Stimulated activated CD4-positive, alpha-beta T cell treated with anti-CD3 and anti-CD28 coated beads, TNF-alpha, amount 100 ng/mL, for 1 hour (primary cell): ENCODE measurements around the gene FHOD1.

Source experiments
- DNase-seq, 3 donors: peaks; one replicate each; pipeline ENCODE4 v3.0.0-alpha.2; 2020; ENCODE audit warnings: low read depth in 3 of 3, low spot score in 1 of 3

Gene FHOD1

GRCh38 chr16:67209565-67209964 is 37.7 kb downstream of the FHOD1 start:
- no peak for DNase-seq

GRCh38 chr16:67208154-67208896 is 39.0 kb downstream of the FHOD1 start:
- no peak for DNase-seq

GRCh38 chr16:67207249-67208091 is 39.8 kb downstream of the FHOD1 start:
- no peak for DNase-seq

GRCh38 chr16:67206838-67207248 is 40.4 kb downstream of the FHOD1 start:
- no peak for DNase-seq

GRCh38 chr16:67206129-67206837 is 41.0 kb downstream of the FHOD1 start:
- DNase-seq, result no peak

GRCh38 chr16:67204076-67204475 is 43.2 kb downstream of the FHOD1 start:
- DNase-seq, result no peak

GRCh38 chr16:67202956-67203493 is 44.3 kb downstream of the FHOD1 start:
- DNase-seq, result no peak

GRCh38 chr16:67202426-67202825 is 44.9 kb downstream of the FHOD1 start:
- DNase-seq, result no peak

- no peak for DNase-seq
These were observed 45.6 kb downstream of the FHOD1 start for GRCh38 chr16:67201411-67202345.

- DNase-seq, result no peak
These were observed 46.8 kb downstream of the FHOD1 start for GRCh38 chr16:67200491-67200890.

GRCh38 chr16:67199808-67200198 is 47.5 kb downstream of the FHOD1 start:
- DNase-seq, result no peak

- DNase-seq, result no peak
These were observed 48.1 kb downstream of the FHOD1 start, which contains the start of gene ELMO3 for GRCh38 chr16:67199011-67199807. ELMO3 (plus strand) TSS chr16:67199131; CDS start chr16:67199327, 196 bp downstream.

- no peak for DNase-seq
These were observed 49.0 kb downstream of the FHOD1 start for GRCh38 chr16:67198238-67198734.

GRCh38 chr16:67197704-67198103 is 49.6 kb downstream of the FHOD1 start:
- DNase-seq, result no peak

GRCh38 chr16:67196881-67197280 is 50.4 kb downstream of the FHOD1 start:
- no peak for DNase-seq

- DNase-seq, result no peak
These were observed 51.6 kb downstream of the FHOD1 start for GRCh38 chr16:67195676-67196075.

GRCh38 chr16:67194260-67194659 is 53.0 kb downstream of the FHOD1 start:
- no peak for DNase-seq

- DNase-seq, result no peak
These were observed 53.7 kb downstream of the FHOD1 start for GRCh38 chr16:67193536-67193935.

- no peak for DNase-seq
These were observed 54.4 kb downstream of the FHOD1 start for GRCh38 chr16:67192781-67193361.
